Natural killer cell treated with Interleukin-12 subunit alpha and Interleukin-12 subunit beta and Interleukin-15 and Interleukin-18, amount 100 ng/mL, for 72 hours (primary cell): ENCODE data around the gene FLG2. TPM values are rescaled to one million over a fixed set of nuclear protein-coding genes. Genes with fewer than 3 reads are reported as not detected.
"Not testable (repeated sequence)": the region's sequence is repeated elsewhere in the genome, so short reads cannot be mapped to it uniquely, and the experiment has no call there.

Source experiments
- ATAC-seq, 2 donors: fragments of 150-1000 bp; cut with Tn5 transposase in 1 of 2; sonication (Bioruptor Pico), chemical (Tn5 transposase) in 1 of 2; 2 replicates each; pipeline ENCODE4 v1.10.0; 2021
- DNase-seq: peaks from one replicate; pipeline ENCODE4 v3.0.0; 2022; ENCODE audit warnings: low spot score
- H3K27ac Mint-ChIP-seq, 2 donors: 1 replicate in 1 of 2; 2 replicates in 1 of 2; pipeline ENCODE4 v1.8.0; 2022; ENCODE audit warnings: mixed read lengths in 2 of 2, mild to moderate bottlenecking in 1 of 2, moderate library complexity in 1 of 2
- H3K27me3 Mint-ChIP-seq, 2 donors: 1 replicate in 1 of 2; 2 replicates in 1 of 2; pipeline ENCODE4 v1.8.0; 2022; ENCODE audit warnings: mixed read lengths in 2 of 2
- H3K36me3 Mint-ChIP-seq: one replicate; pipeline ENCODE4 v1.8.0; 2022; ENCODE audit warnings: mixed read lengths
- H3K4me1 Mint-ChIP-seq, 2 donors: 1 replicate in 1 of 2; 2 replicates in 1 of 2; pipeline ENCODE4 v1.8.0; 2022; ENCODE audit warnings: low read depth in 2 of 2, mixed read lengths in 2 of 2, mild to moderate bottlenecking in 1 of 2
- H3K4me3 Mint-ChIP-seq: one replicate; pipeline ENCODE4 v1.8.0; 2022; ENCODE audit warnings: mixed read lengths
- H3K9me3 Mint-ChIP-seq: 2 replicates; pipeline ENCODE4 v1.8.0; 2022; ENCODE audit warnings: mixed read lengths
- total RNA-seq, 2 donors: library from RNA; stranded (reverse); gene quantifications; one replicate each; pipeline ENCODE4 v1.2.3, GENCODE V29; 2022

The FLG2 gene
- total RNA-seq, 2 donors from 2014 or later: not detected

- DNase-seq: no peak
- Mint-ChIP-seq H3K27me3 (peaks cover 16 to 23% of the 10 kb centered on the region in 2 donors), H3K27ac (no peak overlapping the region), H3K4me3 (no peak overlapping the region), H3K4me1 (no peaks in the 10 kb centered on the region), H3K36me3 (no peaks in the 10 kb centered on the region), H3K9me3 (no peaks in the 10 kb centered on the region)
- no peak for ATAC-seq
Measured at GRCh38 chr1:152348447-152348846, 11.4 kb downstream of the FLG2 start.

GRCh38 chr1:152347116-152347728, 12.6 kb downstream of the FLG2 start:
- no peak for DNase-seq
- Mint-ChIP-seq H3K27ac (no peak overlapping the region), H3K9me3 (no peaks in the 10 kb centered on the region), H3K4me3 (no peak overlapping the region), H3K36me3 (no peaks in the 10 kb centered on the region), H3K27me3 (peaks cover 15 to 20% of the 10 kb centered on the region in 2 donors), H3K4me1 (no peaks in the 10 kb centered on the region)
- ATAC-seq: peak; percentile 56 to 63

GRCh38 chr1:152344438-152344837, 15.4 kb downstream of the FLG2 start:
- ATAC-seq (no peak), DNase-seq (no peak)
- Mint-ChIP-seq H3K36me3 (no peaks in the 10 kb centered on the region), H3K4me1 (no peaks in the 10 kb centered on the region), H3K27me3 (peaks cover 15 to 27% of the 10 kb centered on the region in 2 donors), H3K27ac (no peak overlapping the region), H3K9me3 (no peaks in the 10 kb centered on the region), H3K4me3 (no peak overlapping the region)

GRCh38 chr1:152343006-152343405, 16.8 kb downstream of the FLG2 start:
- ATAC-seq: no peak
- H3K27me3 Mint-ChIP-seq: peaks cover 15 to 29% of the 10 kb centered on the region in 2 donors
- H3K27ac Mint-ChIP-seq: no peak overlapping the region
- H3K4me1 Mint-ChIP-seq: no peaks in the 10 kb centered on the region
- DNase-seq: no peak
- H3K4me3 Mint-ChIP-seq: no peak overlapping the region
- H3K9me3 Mint-ChIP-seq: no peaks in the 10 kb centered on the region
- no peaks in the 10 kb centered on the region for H3K36me3 Mint-ChIP-seq

GRCh38 chr1:152335399-152335798, 24.4 kb downstream of the FLG2 start:
- peaks cover 21 to 27% of the 10 kb centered on the region in 2 donors for H3K27me3 Mint-ChIP-seq
- H3K9me3 Mint-ChIP-seq: no peaks in the 10 kb centered on the region

GRCh38 chr1:152328801-152329391, 30.9 kb downstream of the FLG2 start:
- H3K27me3 Mint-ChIP-seq: peaks cover 8 to 16% of the 10 kb centered on the region in 2 donors
- H3K4me1 Mint-ChIP-seq: no peaks in the 10 kb centered on the region
- no peak overlapping the region for H3K4me3 Mint-ChIP-seq
- ATAC-seq (no peak), DNase-seq (no peak)
- H3K9me3 Mint-ChIP-seq: no peaks in the 10 kb centered on the region
- no peaks in the 10 kb centered on the region for H3K36me3 Mint-ChIP-seq
- H3K27ac Mint-ChIP-seq: no peak overlapping the region

More at GRCh38 chr1:152335399-152335798, 24.4 kb downstream of the FLG2 start:
- no peak overlapping the region for H3K27ac Mint-ChIP-seq
- DNase-seq: no peak
- no peak for ATAC-seq
- H3K36me3 Mint-ChIP-seq: no peaks in the 10 kb centered on the region
- H3K4me1 Mint-ChIP-seq: no peaks in the 10 kb centered on the region
- H3K4me3 Mint-ChIP-seq: no peak overlapping the region

GRCh38 chr1:152325111-152325510, 34.7 kb downstream of the FLG2 start, which contains the start of gene FLG:
Gene FLG (minus strand): TSS chr1:152325239. CDS start chr1:152315456, 9,783 bp downstream.
- H3K27ac Mint-ChIP-seq: no peak within 1 kb of the TSS
- peaks cover 8 to 18% of the 10 kb centered on the region in 2 donors for H3K27me3 Mint-ChIP-seq
- H3K4me3 Mint-ChIP-seq: no peak within 1 kb of the TSS
- no peak for ATAC-seq
- DNase-seq: no peak
- H3K9me3 Mint-ChIP-seq: no peaks in the 10 kb centered on the region
- H3K36me3 Mint-ChIP-seq: no peaks in the 10 kb centered on the region
- no peaks in the 10 kb centered on the region for H3K4me1 Mint-ChIP-seq

- Mint-ChIP-seq H3K4me3 (no peak overlapping the region), H3K27me3 (peaks cover 7% of the 10 kb centered on the region in 2 donors), H3K36me3 (no peaks in the 10 kb centered on the region), H3K27ac (no peak overlapping the region), H3K9me3 (peaks cover 6% of the 10 kb centered on the region), H3K4me1 (peaks cover 0 to 7% of the 10 kb centered on the region in 2 donors)
- no peak for DNase-seq
- no peak for ATAC-seq
Measured at GRCh38 chr1:152313970-152314369, 45.8 kb downstream of the FLG2 start.

- H3K36me3 Mint-ChIP-seq: no peaks in the 10 kb centered on the region
- DNase-seq: no peak
Measured at GRCh38 chr1:152313319-152313801, 46.4 kb downstream of the FLG2 start.

GRCh38 chr1:152312169-152312568, 47.6 kb downstream of the FLG2 start:
- not testable (repeated sequence) for H3K36me3 Mint-ChIP-seq, H3K27ac Mint-ChIP-seq, H3K4me3 Mint-ChIP-seq, ATAC-seq, H3K4me1 Mint-ChIP-seq, H3K27me3 Mint-ChIP-seq, H3K9me3 Mint-ChIP-seq, DNase-seq

More at GRCh38 chr1:152313319-152313801, 46.4 kb downstream of the FLG2 start:
- peaks cover 0 to 7% of the 10 kb centered on the region in 2 donors for H3K4me1 Mint-ChIP-seq
- H3K27ac Mint-ChIP-seq: no peak overlapping the region
- no peak overlapping the region for H3K4me3 Mint-ChIP-seq
- H3K9me3 Mint-ChIP-seq: peaks cover 6% of the 10 kb centered on the region
- peaks cover 7 to 8% of the 10 kb centered on the region in 2 donors for H3K27me3 Mint-ChIP-seq
- ATAC-seq: no peak

GRCh38 chr1:152309955-152310354, 49.9 kb downstream of the FLG2 start:
- Mint-ChIP-seq H3K27me3 (peaks cover 7 to 9% of the 10 kb centered on the region in 2 donors), H3K4me1 (peaks cover 0 to 7% of the 10 kb centered on the region in 2 donors), H3K27ac (no peak overlapping the region), H3K4me3 (no peak overlapping the region), H3K36me3 (no peaks in the 10 kb centered on the region), H3K9me3 (peaks cover 6% of the 10 kb centered on the region)
- ATAC-seq (no peak), DNase-seq (no peak)

GRCh38 chr1:152309320-152309901, 50.4 kb downstream of the FLG2 start:
- H3K4me1 Mint-ChIP-seq, DNase-seq, ATAC-seq, H3K4me3 Mint-ChIP-seq, H3K36me3 Mint-ChIP-seq, H3K27ac Mint-ChIP-seq, H3K27me3 Mint-ChIP-seq, H3K9me3 Mint-ChIP-seq: not testable (repeated sequence)

GRCh38 chr1:152308758-152309157, 51.0 kb downstream of the FLG2 start:
- H3K9me3 Mint-ChIP-seq, H3K4me3 Mint-ChIP-seq, H3K4me1 Mint-ChIP-seq, H3K27ac Mint-ChIP-seq, DNase-seq, ATAC-seq, H3K36me3 Mint-ChIP-seq, H3K27me3 Mint-ChIP-seq: not testable (repeated sequence)

GRCh38 chr1:152307970-152308369, 51.8 kb downstream of the FLG2 start:
- ATAC-seq, H3K27ac Mint-ChIP-seq, DNase-seq, H3K4me3 Mint-ChIP-seq, H3K36me3 Mint-ChIP-seq, H3K9me3 Mint-ChIP-seq, H3K27me3 Mint-ChIP-seq, H3K4me1 Mint-ChIP-seq: not testable (repeated sequence)
